ELR (cell line): ENCODE results near the gene RARRES1.
A peak's percentile ranks its signal among the peaks of the same experiment; 100 is the strongest.

Source experiments
- DNase-seq: peaks from one replicate; pipeline ENCODE4 v3.0.0-alpha.2; 2015; ENCODE audit warnings: low read depth

RARRES1 gene, protein sequence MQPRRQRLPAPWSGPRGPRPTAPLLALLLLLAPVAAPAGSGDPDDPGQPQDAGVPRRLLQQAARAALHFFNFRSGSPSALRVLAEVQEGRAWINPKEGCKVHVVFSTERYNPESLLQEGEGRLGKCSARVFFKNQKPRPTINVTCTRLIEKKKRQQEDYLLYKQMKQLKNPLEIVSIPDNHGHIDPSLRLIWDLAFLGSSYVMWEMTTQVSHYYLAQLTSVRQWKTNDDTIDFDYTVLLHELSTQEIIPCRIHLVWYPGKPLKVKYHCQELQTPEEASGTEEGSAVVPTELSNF

GRCh38 chr3:158731938-158732855 lies at the start of gene RARRES1:
Gene RARRES1, minus strand, starts transcription at chr3:158732457. Its CDS starts 42 bp downstream, at chr3:158732415.
- peak; percentile 79 for DNase-seq

DNA sequence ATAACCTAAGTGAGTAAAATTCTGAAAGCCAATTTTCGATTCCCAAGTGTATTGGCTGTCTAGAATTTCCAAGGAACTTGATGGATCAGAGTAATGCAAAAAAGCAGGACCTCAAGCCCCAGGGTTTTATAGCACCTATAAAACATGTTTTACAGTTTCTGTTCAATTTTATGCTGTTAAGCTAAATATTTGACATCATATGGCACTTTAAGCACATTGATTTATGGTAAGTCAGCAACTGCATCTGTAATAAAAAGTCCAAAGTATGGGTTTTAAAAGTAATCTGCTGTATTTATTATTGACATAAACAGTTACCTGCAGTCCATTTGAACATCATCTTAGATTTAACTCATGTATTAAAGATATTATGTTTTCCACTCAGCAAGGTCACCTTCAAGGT lies 49.6 kb upstream of the RARRES1 start:
- no peak for DNase-seq

GRCh38 chr3:158781191-158781590 lies 48.9 kb upstream of the RARRES1 start:
- no peak for DNase-seq

- no peak for DNase-seq
Observed at GRCh38 chr3:158780766-158781165, 48.5 kb upstream of the RARRES1 start.

DNA sequence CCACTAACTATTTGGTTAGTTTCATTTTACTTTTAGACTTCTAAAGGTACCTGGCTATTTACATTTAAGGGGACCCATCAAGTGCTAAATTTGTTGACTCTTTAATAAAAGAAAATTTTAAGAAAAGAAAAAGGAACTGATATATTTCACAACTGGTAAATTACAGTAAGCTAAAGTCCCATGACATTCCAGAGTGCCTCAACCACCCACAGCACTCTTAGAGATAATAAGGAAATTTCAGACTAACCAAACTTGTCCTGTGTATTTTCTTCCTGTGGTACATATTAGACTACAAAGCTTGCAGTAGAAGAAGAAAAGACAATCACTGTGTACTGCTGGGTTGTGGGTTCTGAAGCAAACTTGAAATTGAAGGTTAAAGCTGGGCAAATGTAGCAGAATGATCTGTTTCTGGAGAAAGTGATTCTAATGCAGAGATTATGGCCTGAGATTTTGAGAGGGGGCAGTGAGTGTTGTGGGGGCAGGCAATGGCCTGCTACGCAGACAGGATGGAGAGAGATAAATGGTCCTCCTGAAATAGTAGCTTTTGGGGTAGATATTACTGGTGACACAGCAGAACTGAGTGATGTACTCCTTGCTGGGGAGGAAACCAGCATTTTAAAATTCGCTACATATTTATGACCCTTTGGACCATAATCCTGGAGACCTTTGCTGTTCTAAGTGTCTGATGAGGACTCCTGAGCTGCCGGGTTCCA lies 45.1 kb upstream of the RARRES1 start:
- no peak for DNase-seq

DNA sequence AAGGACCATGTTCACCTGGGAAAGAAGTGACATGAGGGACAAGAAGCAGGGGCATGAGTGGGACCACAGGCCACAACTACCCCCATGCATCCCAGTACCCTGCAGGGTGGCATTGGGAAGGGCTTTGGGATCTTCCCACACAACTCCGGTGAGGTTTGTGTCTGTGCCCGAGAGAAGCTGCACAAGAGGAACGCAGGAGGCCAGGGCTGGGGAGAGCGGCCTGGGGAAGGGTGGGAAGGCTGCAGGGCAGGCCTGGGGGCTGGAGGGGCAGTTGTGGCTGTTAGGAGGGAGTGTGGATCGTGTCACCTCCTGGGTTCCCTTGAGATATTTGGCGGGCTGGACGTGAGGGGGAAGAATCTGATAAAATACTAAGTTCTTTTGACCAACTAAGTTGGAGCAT lies 44.3 kb upstream of the RARRES1 start:
- DNase-seq: no peak

DNA sequence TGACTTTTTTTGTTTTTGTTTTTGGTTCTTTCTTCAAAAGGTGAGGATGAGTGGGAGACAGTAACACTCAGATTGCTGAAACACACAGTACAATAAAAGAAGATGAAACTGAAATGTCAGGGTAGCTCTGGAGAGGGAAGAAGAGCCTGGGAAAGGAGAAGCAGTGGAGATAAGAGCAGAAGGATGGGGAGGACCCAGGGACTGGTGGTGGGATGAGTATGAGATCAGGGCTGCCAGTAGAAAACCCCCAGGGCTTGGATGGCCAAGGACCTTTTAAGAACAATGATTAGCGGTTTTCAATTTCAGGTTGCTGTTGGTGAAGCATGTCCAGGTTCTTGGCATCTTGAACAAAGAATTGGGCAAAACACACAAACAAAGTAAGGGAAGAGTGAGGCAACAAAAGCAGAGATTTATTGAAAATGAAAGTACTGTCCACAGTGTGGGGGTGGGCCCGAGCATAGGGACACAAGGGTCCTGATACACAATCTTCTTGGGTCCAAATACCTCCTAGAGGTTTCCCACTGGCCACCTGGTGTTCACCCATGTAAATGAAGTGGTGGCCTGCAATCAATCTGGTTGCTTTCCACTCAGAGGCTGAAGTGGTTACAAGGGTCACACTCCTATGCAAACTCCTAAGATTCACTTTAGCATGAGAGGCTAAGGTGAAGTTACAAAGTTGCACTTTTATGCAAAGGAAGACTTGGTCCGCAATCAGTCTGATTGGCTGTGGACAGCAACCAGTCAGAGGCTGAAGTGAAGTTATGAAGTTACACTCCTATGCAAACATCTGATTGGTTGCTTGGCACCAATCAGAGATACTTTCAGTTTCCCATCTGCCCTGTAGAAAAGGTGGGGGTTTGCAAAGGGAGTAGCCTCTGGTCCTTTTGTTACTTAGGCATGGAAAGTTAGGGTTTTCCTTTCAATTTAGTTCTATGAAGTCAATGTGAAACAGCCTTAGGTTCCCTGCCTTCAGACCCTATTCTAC lies 43.5 kb upstream of the RARRES1 start:
- no peak for DNase-seq

GRCh38 chr3:158774965-158775364 lies 42.7 kb upstream of the RARRES1 start:
- no peak for DNase-seq

DNA sequence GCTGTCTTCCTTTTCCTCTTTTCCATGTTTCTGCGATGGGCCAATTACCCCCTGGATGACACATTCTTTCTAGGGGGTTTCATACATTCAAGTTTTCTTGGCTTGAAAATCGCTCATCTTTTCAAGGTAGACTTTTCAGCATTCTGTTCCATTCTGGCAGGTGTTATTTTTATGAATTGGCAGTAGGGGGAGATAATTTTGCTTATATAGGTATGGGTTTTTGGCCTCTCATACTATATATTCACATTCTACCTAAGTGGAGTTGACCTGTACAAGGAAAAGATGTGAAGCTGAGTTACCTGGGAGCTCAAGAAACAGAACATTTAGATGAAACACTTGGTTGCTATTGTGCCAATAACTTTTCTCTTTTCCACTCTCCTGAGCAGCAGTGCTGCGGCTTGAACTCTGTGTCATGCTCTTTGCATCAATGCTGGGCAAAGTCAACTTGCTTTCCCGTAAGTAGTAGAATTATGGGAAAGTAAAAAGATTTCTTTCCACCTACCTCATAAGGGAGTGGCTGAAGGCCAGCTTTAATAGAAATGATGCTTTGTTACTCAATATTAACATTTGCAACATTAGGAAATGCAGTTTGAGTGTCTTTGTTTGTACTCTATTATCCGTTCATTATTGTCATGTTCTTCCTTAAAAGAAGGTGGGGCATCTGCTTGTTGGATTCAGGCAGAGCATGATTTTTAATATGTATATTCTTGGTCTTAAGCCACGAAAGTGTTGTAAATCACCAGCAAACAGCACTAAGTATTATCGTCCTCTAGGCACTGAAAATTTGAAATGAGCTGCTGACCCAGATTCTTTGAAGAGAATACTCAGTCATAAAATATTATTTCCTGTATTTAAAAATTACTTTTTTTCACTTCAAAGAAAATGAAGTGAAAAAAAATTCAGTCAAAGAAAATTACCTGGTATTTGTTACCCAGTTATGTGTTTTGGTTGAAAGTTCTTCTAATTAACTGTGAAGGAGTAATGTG lies 41.9 kb upstream of the RARRES1 start:
- no peak for DNase-seq

GRCh38 chr3:158773166-158773565 lies 40.9 kb upstream of the RARRES1 start:
- DNase-seq: no peak

DNA sequence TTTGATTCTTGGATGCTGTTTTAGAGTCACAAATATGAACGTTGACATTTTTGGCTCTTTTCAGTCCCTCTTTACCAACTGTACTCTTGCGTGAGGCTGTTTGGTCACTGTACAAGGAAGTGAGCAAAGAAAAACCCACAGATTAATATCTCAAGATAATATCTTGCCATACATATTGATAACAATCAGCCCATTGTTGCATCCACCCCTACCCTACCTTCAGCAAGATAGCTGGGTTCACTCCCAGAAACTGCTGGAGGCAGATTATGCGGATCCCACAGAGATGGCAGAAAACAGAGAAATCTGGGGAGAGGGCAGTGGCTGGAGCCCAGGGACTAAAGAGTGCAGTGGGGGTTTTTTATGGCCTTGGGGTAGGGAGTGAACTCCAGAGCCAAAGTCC lies 39.7 kb upstream of the RARRES1 start:
- no peak for DNase-seq

GRCh38 chr3:158771577-158771976 lies 39.3 kb upstream of the RARRES1 start:
- no peak for DNase-seq

GRCh38 chr3:158770741-158771350 lies 38.6 kb upstream of the RARRES1 start:
- DNase-seq: no peak

GRCh38 chr3:158769952-158770740 lies 37.9 kb upstream of the RARRES1 start:
- peak; percentile 94 for DNase-seq

DNA sequence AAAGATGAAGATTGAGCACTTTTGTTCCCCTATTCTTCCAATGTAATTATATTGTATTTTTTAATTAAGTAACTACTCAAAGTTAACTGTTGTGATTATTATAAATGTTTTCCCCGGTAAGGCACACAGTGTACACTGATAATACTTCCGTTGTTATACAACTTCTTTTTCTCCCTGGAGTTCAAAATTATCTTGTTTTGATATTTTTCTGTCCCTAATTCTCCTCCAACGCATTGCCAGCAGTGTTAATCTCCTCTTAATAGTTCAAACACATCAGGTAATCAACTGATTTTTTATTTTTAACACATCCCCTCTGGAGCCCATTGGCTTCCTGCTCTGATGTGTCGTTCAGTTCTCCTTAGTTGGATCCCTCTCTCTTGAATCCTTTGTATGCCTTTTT lies 37.3 kb upstream of the RARRES1 start:
- DNase-seq: peak; percentile 52

DNA sequence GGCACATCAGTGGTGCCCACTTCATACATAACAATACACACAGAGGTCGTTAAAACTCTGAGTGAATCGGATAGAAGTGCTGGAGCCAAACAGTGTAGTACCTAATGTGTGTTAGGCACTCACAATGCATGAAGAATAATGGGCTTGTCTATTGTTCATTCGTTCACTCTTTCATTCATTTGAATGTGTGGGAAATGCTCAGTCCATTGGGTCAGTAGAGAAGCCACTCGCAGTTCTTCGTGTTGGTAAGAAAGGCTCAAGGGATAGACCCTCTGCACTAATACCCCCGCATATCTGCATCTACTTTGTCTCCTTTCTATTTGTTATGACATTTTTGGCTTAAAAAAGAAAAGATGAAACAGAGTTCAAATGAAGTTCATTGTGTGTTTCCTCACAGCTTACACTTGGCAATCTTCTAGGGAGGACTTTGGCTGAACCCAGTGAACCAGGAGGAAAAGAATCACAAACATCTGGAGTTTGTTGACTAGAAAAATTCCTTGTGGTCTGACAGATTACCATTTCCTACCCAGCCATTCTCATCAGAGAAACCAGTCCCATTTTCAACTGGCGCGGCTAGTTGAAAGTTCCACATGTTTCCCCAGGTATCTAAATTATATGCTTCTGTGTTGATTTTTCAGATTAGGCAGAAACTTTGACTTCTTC lies 36.8 kb upstream of the RARRES1 start:
- DNase-seq: peak; percentile 95

GRCh38 chr3:158768361-158768787 lies 36.1 kb upstream of the RARRES1 start:
- DNase-seq: peak; percentile 72

DNA sequence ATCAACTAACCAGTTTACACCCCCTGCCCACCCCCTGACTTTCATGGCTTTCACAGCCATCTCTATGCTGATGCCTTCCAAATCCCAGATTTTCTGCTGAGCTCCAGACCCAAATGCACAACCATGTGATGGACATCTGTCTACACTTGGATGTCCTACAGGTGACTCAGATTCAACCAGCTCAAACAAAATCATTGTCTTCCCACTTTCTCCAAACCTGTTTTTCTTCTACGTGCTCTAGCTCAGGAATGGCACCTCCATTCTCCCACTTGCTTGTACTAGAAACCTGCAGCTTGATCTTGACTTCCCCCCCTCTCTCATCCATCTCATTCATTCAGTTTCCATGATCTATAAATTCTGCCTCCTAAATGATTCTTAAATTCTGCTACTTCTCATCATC lies 34.1 kb upstream of the RARRES1 start:
- no peak for DNase-seq
